Measurements from ENCODE around the gene ANKS1B. TPM values are rescaled to one million over a fixed set of nuclear protein-coding genes. Genes with fewer than 3 reads are reported as not detected.

The ANKS1B gene
- total and polyA plus RNA-seq, 10 of the 15 experiments (the other 5 are each of a cell fraction or from before 2014, with no cell fraction given), result 0.16 to 1.3 (median 0.82) TPM; not detected in 7

- no peak overlapping the region for H3K27ac ChIP-seq (ENCODE audit: control insufficient read depth, insufficient read depth)
- peaks cover 0 to 2% of the 10 kb centered on the region in 2 experiments; a peak in 1 of 4 replicates for H3K27me3 ChIP-seq (replicated peaks in 1 of 2; ENCODE audit: control insufficient read depth in 2 of 2, insufficient read depth in 2 of 2, low read length in 1 of 2)
- intact Hi-C loops (cut with micrococcal nuclease; ENCODE audit: unreplicated experiment) (no loop called here), in situ Hi-C loops (cut with MboI) (no loop called here)
- ChIA-PET RAD21 (ENCODE audit: unreplicated experiment) (no interaction called here), CTCF (no interaction called here), POLR2A (no interaction called here), SMC1A (ENCODE audit: uncharacterized antibody, unreplicated experiment) (no interaction called here)
- no peak for ATAC-seq
- no peaks in the 10 kb centered on the region for H4K20me1 ChIP-seq (ENCODE audit: control insufficient read depth, insufficient read depth)
- FAIRE-seq, result no peak
- 6% methylated on average over 4 of the region's 4 CpGs for WGBS (ENCODE audit: insufficient coverage, insufficient replicate concordance, low lambda C conversion rate, missing lambda C conversion rate)
- no peak overlapping the region for H3K4me2 ChIP-seq (ENCODE audit: control insufficient read depth, insufficient read depth)
- BruUV-seq (replicated peaks), result no TSS peak
- no peak overlapping the region for H2AFZ ChIP-seq (ENCODE audit: control insufficient read depth, low read depth, low read length)
- TF ChIP-seq ATF7 (IDR thresholded peaks at IDR 0.05; ENCODE audit: low read depth) (no peak), SIX5 (IDR thresholded peaks at IDR 0.05; ENCODE audit: low read depth, low read length, severe bottlenecking) (no peak), CHD4 (IDR thresholded peaks at IDR 0.05) (no peak), RB1 (IDR thresholded peaks at IDR 0.05; ENCODE audit: borderline replicate concordance) (no peak), WRNIP1 (IDR thresholded peaks at IDR 0.05; ENCODE audit: borderline replicate concordance, low read depth, low read length) (no peak), POLR2AphosphoS5 (IDR thresholded peaks at IDR 0.05; ENCODE audit: low read length) (no peak), LARP7 (IDR thresholded peaks at IDR 0.05) (no peak)
- H3K9me3 ChIP-seq (replicated peaks; ENCODE audit: control insufficient read depth, insufficient read depth, low read length), result no peaks in the 10 kb centered on the region
- DNase-seq (ENCODE audit: low read depth, low spot score), result no peak
- no peaks in the 10 kb centered on the region for H3K4me1 ChIP-seq (ENCODE audit: control insufficient read depth, insufficient read depth, low read length)
- H3K36me3 ChIP-seq (ENCODE audit: control insufficient read depth in 2 of 2, insufficient read depth in 2 of 2, low read length in 1 of 2), result no peaks in the 10 kb centered on the region
- no peak overlapping the region for H3K9ac ChIP-seq (ENCODE audit: control insufficient read depth, insufficient read depth, low read length)
- no peaks in the 10 kb centered on the region for H3K79me2 ChIP-seq (ENCODE audit: control insufficient read depth, insufficient read depth, low read length)
- no peak overlapping the region for H3K4me3 ChIP-seq
Observed at GRCh38 chr12:98816720-98817119, 1168.0 kb downstream of the ANKS1B start.

DNA sequence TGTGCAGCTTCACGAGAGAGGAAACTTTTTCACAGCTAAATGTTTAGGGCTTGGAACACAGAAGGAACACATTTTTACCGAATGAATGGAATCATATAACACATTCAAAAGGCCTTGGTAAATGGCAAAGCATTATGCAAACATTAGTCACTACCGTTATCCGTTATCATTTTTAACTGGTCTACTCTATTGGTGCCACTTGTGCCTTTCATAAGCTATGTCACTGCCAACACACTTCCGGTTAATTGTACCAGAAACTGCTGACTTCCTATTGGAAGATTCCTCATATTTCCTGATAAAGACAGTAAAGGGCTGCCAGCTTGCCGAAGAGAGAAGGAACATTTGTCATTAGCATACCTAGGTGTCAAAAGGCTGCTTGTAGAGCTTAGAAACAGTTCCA is 1170.5 kb downstream of the ANKS1B start:
- Histone ChIP-seq H3K9me3 (replicated peaks; ENCODE audit: control insufficient read depth, insufficient read depth, low read length) (no peaks in the 10 kb centered on the region), H2AFZ (ENCODE audit: control insufficient read depth, low read depth, low read length) (no peak overlapping the region), H3K79me2 (ENCODE audit: control insufficient read depth, insufficient read depth, low read length) (no peaks in the 10 kb centered on the region), H3K4me1 (ENCODE audit: control insufficient read depth, insufficient read depth, low read length) (no peaks in the 10 kb centered on the region), H3K27me3 (replicated peaks in 1 of 2; ENCODE audit: control insufficient read depth in 2 of 2, insufficient read depth in 2 of 2, low read length in 1 of 2) (peaks cover 0 to 2% of the 10 kb centered on the region in 2 experiments; a peak in 1 of 4 replicates), H3K36me3 (ENCODE audit: control insufficient read depth in 2 of 2, insufficient read depth in 2 of 2, low read length in 1 of 2) (no peaks in the 10 kb centered on the region), H4K20me1 (ENCODE audit: control insufficient read depth, insufficient read depth) (no peaks in the 10 kb centered on the region), H3K9ac (ENCODE audit: control insufficient read depth, insufficient read depth, low read length) (no peak overlapping the region), H3K4me3 (no peak overlapping the region), H3K27ac (ENCODE audit: control insufficient read depth, insufficient read depth) (no peak overlapping the region), H3K4me2 (ENCODE audit: control insufficient read depth, insufficient read depth) (no peak overlapping the region)
- intact Hi-C loops (cut with micrococcal nuclease; ENCODE audit: unreplicated experiment) (no loop called here), in situ Hi-C loops (cut with MboI) (no loop called here)
- ChIA-PET CTCF (no interaction called here), SMC1A (ENCODE audit: uncharacterized antibody, unreplicated experiment) (interaction anchor here (1.0 to 2.4 kb wide), 2 partner anchors 9 to 184 kb away, joined by 3 to 9 read pairs; no protein-coding TSS in a partner anchor), POLR2A (no interaction called here), RAD21 (ENCODE audit: unreplicated experiment) (no interaction called here)
- FAIRE-seq (no peak), ATAC-seq (no peak), DNase-seq (ENCODE audit: low read depth, low spot score) (no peak)
- BruUV-seq (replicated peaks), result no TSS peak
- 59% methylated on average over 6 of the region's 6 CpGs for WGBS (ENCODE audit: insufficient coverage, insufficient replicate concordance, low lambda C conversion rate, missing lambda C conversion rate)
- TF ChIP-seq, protein P1, sequence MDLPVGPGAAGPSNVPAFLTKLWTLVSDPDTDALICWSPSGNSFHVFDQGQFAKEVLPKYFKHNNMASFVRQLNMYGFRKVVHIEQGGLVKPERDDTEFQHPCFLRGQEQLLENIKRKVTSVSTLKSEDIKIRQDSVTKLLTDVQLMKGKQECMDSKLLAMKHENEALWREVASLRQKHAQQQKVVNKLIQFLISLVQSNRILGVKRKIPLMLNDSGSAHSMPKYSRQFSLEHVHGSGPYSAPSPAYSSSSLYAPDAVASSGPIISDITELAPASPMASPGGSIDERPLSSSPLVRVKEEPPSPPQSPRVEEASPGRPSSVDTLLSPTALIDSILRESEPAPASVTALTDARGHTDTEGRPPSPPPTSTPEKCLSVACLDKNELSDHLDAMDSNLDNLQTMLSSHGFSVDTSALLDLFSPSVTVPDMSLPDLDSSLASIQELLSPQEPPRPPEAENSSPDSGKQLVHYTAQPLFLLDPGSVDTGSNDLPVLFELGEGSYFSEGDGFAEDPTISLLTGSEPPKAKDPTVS (IDR thresholded peaks at IDR 0.05; ENCODE audit: low read depth, low read length), result no peak
- TF ChIP-seq RBBP5 (conservative IDR thresholded peaks at IDR 0.05) (no peak), CBX3 (IDR thresholded peaks at IDR 0.05; ENCODE audit: borderline replicate concordance, low read depth) (no peak), CREM (IDR thresholded peaks at IDR 0.05; ENCODE audit: low read depth) (no peak), STAT1 (conservative IDR thresholded peaks at IDR 0.05) (no peak), FOXK2 (IDR thresholded peaks at IDR 0.05) (no peak), IKZF2 (IDR thresholded peaks at IDR 0.05) (no peak)
- TF ChIP-seq, protein P2, sequence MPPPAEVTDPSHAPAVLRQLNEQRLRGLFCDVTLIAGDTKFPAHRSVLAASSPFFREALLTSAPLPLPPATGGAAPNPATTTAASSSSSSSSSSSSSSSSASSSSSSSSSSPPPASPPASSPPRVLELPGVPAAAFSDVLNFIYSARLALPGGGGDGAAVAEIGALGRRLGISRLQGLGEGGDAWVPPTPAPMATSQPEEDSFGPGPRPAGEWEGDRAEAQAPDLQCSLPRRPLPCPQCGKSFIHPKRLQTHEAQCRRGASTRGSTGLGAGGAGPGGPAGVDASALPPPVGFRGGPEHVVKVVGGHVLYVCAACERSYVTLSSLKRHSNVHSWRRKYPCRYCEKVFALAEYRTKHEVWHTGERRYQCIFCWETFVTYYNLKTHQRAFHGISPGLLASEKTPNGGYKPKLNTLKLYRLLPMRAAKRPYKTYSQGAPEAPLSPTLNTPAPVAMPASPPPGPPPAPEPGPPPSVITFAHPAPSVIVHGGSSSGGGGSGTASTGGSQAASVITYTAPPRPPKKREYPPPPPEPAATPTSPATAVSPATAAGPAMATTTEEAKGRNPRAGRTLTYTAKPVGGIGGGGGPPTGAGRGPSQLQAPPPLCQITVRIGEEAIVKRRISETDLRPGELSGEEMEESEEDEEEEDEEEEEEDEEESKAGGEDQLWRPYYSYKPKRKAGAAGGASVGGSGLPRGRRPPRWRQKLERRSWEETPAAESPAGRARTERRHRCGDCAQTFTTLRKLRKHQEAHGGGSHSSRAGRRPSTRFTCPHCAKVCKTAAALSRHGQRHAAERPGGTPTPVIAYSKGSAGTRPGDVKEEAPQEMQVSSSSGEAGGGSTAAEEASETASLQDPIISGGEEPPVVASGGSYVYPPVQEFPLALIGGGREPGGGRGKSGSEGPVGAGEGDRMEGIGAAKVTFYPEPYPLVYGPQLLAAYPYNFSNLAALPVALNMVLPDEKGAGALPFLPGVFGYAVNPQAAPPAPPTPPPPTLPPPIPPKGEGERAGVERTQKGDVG (CRISPR knock-in tag; IDR thresholded peaks at IDR 0.05), result no peak
